IPS-NIHi7 (cell line): ENCODE results near the gene SLC11A2.
"Not testable (repeated sequence)": the region's sequence is repeated elsewhere in the genome, so short reads cannot be mapped to it uniquely, and the experiment has no call there.

Source experiments
- DNase-seq: peaks from one replicate; pipeline ENCODE4 v3.0.0; 2012; ENCODE audit warnings: mixed read lengths; ENCODE audit errors: extremely low spot score

The SLC11A2 gene

DNA sequence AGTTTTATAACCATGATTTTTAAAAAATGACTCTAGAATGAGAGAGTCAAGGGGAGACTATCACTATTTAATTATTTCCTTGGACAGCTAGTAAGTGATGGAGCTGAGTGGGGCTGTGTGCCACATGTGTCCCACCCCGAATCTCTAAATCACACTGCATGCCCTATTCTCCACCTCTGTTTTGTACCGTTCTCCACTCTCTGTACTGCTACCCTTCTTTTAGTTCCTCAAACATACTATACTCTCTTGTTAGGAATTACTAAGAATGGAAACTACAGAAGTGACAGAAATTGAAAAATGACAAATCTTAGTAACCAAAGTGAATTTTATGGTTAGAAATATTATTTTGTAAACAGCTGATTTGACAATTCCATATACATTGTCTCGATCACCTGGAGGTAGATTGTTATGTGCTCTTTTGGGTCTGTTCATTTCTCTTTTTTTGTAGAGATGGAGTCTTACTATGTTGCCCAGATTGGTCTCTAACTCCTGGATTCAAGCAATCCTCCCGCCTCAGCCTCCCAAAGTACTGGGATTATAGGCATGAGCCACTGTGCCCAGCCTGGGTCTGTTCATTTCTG is 35.9 kb downstream of the SLC11A2 start:
- no peak for DNase-seq

DNA sequence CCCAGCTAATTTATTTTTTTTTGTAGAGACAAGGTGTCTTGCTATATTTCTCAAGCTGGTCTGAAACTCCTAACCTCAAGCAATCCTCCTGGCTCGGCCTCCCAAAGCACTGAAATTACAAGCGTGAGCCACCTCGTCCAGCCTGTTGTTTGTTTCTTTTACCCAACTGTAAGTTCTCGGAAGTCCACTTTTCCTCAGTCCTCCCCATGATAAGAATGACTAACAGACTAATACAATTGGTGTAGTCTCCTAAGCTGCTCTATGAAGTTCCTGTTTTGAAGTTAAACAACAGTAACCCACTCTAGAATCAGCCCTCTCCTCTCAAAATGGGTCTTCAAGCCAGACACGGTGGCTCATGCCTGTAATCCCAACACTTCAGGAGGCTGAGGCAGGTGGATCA is 37.3 kb downstream of the SLC11A2 start:
- DNase-seq: no peak

DNA sequence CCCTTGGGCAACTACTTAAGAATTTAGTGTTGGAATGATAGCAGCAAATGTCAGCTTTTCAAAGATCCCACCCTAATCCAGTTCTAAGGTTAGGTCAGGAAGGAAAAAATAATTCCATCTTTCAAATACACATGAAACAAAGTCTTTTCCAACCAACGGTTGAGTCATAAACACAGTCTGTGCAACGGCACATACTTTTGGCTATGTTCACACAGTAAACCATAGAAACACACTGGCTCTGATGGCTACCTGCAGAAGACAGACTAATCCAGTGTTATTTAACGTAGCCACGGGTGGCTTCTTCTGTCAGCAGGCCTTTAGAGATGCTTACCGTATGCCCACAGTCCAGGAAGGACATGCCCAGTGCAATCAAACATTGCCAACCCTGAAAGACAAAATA is 38.1 kb downstream of the SLC11A2 start:
- DNase-seq: no peak

DNA sequence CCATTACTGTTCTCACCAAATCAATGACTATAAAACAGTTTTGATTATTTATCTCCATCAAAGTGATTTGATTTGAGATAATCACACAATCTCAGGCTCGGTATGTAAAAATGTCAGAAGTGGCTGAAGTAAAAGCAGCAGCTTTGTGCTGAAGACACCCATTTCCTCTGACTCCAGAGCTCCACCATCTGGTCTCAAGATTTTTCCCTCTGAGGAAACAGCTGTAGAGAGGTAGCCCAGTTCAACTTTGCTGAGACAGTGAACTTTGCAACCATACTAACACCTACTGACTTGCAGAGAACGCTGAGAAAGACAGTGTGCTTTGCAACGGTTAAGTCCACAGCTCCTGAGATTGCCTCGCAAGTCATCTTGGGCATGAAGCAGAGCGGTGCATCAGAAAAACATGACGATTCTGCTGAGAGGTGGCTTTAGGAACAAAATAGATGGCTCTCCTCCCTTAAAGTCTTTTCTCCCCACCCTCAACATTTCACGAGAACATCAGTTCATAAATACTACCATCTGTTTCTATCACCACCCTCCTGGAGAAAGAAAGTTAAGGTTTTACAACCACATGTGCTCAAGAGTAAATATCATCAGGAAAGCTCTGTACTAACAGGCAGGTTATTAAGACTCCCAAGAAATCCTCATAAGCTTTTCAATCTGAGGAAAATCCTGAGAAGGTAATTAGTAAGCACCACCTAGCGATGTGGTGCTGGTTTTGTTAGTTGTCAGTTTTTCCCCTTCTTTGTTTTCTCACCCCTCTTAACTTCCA is 39.0 kb downstream of the SLC11A2 start:
- peak; percentile 75 for DNase-seq

DNA sequence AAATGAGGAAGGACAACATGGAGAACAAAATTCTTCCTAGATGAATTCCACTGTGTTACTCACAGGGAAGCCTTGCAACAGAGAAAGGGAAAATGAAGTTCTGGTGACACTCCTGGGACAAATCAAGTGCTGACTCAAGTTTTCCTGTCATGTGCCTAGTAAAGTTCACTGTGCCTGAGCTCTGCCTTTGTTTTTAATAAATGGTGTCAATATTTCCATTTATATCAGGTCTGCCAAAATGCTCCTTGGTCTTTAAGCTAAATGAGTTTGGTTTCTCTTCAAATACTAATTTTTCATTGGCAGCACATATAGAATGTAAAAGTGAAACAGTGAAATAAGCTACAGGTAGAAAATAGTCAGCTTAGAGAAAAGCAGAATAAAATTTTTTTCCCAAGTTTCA is 40.9 kb downstream of the SLC11A2 start:
- DNase-seq: no peak

DNA sequence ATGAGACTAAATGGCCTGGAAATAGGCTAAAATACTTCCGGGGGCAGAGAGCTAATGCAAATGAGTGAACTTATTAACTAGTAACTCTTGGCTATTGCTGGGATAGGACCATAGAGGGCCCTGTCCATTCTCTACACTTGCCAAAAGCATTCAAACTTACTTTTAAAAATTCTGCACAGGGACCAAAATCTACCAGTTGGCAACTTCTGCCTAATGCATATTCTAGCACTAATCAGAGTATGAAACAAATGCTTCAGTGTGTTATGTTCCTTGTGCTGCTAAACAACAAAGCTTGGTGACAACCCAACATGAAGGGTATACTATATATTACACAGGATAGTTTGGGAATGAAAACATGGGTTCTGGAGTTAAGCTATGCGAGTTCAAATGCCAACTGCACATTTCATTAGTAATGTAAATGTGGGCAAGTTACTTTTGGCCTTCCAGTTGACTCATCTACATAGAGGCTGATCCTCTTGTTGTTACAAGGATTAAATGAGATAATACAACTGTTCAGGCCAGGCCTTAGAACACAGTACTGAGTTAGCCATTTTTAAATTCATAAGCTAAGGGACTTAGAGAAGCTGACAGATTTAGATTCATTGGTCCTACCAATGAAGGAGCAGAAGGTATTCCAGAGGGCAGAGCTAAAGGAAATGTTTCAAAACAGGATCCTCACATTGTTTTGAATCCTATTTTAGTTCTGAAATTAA is 41.4 kb downstream of the SLC11A2 start:
- no peak for DNase-seq

DNA sequence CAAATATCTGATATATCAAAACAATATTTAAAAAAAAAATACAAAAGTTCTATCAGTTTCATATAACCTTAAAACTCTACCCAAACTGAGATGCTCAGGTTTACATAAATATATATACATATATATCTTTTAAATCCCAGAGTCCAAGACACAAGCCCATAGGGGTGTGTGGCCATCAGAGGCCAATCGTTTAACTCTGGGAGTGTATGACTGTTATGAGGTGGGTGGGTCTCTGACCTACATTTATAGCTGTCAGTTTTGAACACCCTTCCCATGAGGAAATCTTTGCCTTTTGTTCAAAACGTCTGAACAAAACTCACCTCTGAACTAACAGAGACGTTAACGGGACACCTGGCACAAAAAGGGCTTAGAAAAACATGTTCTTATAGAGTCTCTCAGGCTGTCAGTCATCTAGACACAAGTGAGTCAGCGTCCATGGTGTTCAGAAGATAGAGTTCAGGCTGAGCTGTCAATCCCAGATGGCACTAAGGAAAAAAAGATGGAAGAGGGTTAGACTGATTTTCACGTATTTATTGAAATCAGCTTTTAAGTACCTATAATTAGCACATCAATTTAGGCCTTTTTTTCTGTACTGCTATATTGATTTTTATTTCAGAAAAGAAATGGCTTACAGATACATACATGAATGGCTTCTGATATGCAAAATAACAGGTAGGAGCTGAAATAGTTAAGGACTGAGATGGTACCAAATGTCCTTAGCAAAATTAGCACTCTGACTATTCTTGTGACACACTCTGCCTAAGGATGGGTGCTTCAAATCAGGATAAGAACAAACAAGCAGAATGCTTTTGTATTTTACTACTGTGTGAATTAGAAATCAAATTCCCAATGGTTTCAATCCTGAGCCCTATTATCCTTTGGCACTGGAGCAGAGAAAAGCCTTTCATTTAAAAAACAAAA is 44.6 kb downstream of the SLC11A2 start:
- DNase-seq: no peak

DNA sequence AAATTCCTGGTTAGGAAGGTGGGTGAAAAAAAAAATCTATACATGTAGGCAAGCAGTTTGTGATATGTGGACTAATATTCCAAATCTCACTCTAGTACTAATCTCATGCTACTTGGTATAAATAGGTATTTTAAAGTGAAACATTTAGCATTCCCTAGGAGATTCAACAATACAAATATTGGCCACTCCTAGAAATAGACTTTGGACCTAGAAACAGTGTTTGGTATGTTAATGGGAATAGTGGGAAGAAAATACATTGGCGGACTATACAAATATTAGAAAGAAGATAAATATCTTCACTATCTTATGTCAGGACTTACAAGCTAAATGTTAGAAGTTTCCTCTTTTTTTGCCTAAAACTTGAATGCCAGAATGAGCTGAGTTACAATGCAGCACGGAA is 45.6 kb downstream of the SLC11A2 start:
- DNase-seq: no peak

DNA sequence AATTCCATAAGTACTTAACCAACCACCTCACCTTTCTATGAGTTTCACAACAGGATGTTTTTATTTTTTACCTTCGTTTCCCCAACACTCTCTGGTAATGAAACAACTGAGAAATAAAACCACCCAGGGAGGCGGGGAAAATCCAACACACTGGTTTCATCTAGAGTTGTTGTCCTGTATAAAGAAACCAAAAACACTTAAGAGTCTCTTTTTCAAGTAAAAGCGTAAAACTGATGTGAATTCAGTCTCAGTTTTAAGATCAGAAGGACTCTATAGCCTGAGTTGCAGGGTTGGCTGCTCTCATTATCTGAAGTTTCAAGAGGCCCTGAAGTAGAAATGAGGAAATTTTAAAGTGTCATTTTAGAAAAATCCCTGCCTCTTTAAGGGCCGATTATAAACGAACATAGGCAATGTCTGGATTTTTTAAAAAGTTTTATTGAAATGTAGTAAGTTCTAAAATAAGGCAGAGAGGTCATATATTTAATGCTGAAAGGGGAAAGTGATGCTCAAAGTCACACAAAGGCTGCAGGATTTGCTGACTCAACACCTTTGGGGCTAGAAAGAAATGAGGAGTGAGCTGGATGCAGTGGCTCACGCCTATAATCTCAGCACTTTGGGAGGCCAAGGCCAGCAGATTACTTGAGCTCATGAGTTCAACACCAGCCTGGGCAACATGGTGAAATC is 46.7 kb downstream of the SLC11A2 start:
- no peak for DNase-seq

DNA sequence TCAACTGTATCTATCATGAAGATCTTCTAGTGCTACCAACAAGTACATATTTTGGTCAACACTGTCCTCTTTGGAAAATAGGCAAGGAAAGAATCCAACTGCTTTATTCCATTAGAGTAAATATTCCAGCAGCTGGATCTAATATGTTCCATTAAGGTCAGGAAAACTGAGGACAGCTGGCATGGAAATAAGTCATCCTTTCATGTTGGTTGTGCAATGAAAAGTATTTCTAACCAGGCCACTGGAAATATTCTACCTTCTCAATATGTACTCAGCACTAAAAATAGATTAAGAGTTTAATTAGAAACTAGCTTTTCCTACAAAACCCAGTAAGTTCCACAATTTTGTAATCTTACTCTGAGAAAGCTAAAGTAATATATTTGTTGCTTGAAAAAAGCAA is 54.2 kb downstream of the SLC11A2 start:
- DNase-seq: no peak

DNA sequence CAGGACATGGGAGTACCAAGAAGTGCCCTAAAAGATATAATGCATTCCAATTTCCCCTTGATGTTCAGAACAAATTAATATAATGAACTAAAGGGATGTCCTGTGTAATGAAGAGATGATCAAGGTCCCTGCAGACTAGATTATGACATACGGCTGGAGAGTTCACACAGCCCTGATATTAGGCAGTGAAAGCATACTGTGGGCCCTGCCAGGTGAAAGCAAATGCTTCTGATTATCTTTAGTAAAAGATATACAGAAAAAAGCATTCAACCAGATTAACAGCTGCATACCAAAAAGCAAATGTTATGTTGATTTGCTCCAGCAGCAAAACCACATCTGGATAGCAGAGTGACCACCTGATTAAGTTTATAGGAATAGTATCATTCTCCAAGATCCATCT is 61.8 kb downstream of the SLC11A2 start:
- DNase-seq: no peak

DNA sequence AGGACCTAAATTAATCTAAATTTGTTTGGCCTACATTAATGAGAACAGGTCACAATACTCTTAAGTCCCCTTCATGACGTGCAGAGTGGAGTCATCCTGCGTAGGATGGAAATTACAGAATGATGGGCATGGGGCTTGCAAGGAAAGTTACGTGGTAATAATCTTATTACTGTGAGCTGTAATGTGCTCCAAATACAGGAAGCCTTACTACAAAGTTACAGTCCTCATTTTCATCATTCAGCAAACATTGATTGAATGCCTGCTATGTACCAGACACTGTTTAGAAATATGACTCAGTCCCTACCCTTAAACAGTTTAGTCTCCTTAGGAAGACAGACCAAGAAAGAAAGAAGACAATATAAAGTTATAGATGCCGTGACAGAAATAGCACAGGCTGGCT is 64.5 kb downstream of the SLC11A2 start:
- no peak for DNase-seq

DNA sequence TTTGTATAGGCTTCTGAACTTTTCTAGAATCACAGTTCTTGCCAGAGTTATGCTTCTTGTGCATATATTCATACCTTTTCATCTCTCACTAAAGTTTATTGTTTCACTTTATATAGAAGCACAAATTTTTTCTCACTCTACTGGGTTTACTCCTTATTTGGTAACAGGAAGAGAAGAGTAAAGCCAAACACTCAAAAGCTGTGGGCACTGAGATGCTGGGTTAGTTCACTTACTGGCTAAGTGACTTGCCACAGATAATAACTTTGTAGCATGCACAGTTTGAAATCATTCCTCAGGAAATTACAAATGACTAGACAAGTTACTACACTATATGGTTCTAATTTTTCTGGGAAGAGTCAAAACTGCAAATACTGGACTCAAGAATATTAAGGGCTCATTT is 66.1 kb downstream of the SLC11A2 start:
- DNase-seq: no peak

DNA sequence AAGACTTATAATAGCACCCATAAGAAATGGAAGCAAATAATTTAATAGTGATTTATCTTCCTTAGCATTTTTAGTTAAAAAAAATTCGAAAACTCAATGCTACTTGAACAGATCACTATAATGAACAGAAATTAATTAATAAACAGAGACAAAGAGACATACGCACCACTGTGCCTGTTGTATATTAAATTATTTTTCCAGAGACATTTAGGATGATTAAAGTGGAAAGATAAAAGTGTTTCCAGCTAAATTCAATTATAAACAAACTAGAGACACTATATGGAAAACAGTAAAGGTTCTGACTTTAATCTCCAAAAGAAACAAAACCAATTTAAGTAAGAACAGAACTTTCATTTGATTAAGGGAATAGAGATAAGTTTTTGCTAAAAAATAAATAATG is 70.5 kb downstream of the SLC11A2 start:
- no peak for DNase-seq

DNA sequence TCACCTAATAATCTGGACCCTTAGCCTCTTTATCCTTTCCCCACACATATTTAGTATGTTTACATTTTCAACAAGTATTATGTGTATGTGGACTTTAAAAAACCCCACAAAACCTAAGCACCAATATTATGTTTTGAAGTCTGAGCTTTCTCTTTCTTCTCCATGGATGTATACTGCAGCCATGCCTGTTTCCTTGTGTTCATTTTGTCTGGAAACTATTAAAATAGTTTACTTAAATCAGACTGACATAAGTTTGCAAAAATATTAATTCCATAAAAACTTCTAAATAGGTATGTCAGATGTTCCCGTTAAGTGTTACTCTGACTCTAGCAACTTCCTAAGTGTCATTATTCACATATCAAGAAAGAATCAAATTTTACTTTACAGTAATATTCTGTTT is 70.9 kb downstream of the SLC11A2 start:
- no peak for DNase-seq

DNA sequence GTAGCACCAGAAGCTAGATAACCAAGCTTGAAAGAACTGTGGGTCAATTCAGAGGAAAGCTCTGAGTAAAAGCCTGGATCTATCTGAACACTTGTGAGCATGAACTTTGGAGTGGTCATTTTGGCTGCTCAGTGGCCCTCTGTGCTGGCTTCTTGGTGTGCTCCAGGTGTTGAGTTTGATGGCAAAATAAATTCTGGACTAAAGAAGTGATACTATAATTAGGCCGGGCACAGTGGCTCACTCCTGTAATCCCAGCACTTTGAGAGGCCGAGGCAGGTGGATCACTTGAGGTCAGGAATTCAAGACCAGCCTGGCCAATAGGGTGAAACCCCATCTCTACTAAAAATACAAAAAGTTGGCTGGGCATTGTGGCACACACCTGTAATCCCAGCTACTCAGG is 71.4 kb downstream of the SLC11A2 start:
- DNase-seq: not testable (repeated sequence)

DNA sequence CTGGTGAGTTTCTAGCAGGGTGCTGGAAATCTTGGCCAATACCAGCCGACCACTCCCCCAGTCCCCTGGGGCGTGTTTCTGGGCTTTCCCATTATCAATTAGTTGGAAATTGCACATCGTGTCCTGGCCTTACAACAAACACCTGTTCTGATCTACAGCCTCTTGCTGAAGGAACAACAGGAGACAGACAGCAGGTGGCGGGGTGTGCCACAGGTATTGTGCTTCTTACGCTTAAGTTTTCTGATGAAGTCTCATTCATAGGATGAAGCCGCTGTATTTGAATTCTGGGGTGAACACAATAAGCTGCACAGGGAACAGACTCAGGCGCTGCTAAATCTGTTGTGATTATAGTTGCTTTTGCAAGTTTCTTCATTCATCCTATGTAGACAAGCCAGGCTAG is 73.1 kb downstream of the SLC11A2 start:
- no peak for DNase-seq

DNA sequence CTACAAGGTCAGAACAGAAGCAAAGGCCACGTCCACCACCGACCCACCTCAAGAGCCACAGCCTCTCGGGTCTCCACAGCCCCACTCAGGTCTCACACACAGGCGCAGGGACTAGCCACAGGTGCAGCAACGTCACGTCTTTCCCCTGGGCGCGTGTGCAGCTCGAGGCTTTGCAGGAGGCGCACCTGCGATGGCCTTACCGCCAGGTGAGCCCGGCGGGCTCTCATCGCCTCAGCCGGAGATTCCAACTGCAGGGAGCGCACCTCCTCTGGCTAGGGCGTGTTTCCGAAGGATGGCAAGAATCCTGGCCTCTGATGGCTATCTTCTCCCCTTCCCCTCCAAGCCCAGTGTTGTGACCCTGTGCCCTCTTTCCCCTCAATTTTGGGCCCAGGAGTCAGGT is 73.7 kb downstream of the SLC11A2 start, which contains the start of gene HIGD1C:
HIGD1C (plus strand) TSS at position 35 of the 400 bp plus-strand sequence. CDS start 1,455 bp downstream, outside the sequence.
- no peak for DNase-seq

DNA sequence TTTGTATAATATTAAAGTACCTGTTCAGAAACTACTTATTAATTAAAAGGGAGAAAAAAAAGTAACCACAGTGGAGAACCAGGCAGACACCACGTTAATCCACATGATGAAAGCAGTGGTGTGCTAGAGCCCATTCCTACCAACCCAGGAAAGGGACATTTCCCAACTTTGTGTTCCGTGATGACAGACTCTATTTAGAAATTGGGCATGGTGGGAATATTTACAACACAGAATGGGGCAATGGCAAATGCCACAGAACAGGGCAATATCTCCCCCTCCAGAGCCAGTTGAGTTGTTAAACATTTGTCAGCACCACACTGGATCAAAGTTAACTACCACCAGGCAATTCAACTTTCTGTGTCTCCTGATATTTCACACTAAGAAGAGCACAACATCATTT is 75.1 kb downstream of the SLC11A2 start:
- no peak for DNase-seq

DNA sequence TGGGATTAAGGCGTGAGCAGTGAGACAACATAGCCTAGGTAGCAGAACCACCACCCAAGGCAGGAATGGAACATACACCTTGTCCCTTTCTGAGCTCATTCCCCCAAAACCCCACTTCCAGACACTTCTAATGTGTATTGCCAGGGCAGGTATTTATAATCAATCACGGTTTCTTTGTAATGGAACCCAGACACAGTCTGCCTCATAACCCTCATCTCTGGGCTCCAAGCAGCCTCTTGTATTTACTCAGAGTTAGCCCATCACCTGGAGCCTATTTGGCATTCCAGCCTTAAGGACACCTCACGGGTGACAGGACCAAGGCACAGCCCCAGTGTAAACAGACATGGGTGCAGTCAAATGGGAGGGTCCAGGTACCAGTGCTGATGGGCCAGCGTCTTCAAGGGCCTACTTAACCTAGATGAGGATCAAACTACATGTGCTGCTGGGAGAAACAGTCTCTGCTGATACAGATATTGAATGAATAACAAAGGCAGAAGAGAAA is 76.3 kb downstream of the SLC11A2 start:
- DNase-seq: no peak

DNA sequence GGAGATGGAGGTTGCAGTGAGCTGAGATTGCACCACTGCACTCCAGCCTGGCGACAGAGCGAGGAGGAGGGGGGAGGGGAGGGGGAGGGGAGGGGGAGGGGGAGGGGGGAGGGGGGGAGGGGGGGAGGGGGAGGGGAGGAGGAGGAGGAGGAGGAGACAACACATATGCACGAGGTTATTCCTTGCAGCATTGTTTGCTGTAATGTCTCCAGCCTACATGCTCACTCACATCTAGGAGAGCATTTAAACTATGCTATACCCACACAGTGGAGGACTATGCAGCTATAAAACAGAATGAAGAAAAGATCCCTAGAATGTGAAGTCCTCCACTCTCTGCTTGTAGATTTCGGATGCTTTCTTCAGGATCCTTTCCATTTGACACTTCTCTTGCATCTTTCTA is 77.4 kb downstream of the SLC11A2 start:
- no peak for DNase-seq
